Adrenal gland (tissue), 5 donors: Measurements from ENCODE around the gene RAB3IL1.

ENCODE experiments used
- CTCF ChIP-seq, 6 experiments: fragments of 450-650 bp in 4 of 6; fragments of 200-600 bp in 2 of 6; sonication (generic) in 1 of 6; IDR thresholded peaks; 1 replicate in 5 of 6; 2 replicates in 1 of 6; pipeline versions ENCODE4 v1.5.1 to v1.8.0; 2016 to 2021; ENCODE audit warnings: antibody characterized with exemption in 6 of 6, mild to moderate bottlenecking in 2 of 6, moderate library complexity in 1 of 6
- POLR2A ChIP-seq, 2 donors: fragments of 450-650 bp; IDR thresholded peaks; one replicate each; pipeline ENCODE4 v1.6.1; 2017; ENCODE audit warnings: antibody characterized with exemption in 2 of 2, mild to moderate bottlenecking in 2 of 2, moderate library complexity in 1 of 2
- donor health status: DM: no; HTN: no; CAD: no.

DNA sequence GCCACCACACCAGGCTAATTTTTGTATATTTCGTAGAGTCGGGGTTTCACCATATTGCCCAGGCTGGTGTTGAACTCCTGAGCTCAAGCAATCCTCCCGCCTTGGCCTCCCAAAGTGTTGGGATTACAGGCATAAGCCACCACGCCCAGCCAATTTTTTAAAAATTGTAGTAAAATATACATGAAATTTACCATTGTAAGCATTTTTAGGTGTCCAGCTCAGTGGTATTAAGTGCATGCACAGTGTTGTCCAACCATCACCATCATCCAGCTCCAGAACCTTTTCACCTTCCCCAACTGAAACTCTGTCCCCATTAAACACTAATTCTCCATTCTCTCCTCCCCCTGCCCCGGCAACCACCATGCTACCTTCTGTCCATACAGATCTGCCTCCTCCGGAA is 34.5 kb downstream of the RAB3IL1 start:
- TF ChIP-seq CTCF (IDR thresholded peaks at IDR 0.05) (no peak), POLR2A (IDR thresholded peaks at IDR 0.05) (no peak)
